Measurements from ENCODE around the gene CTSV. TPM values are rescaled to one million over a fixed set of nuclear protein-coding genes. Genes with fewer than 3 reads are reported as not detected.

CTSV gene
- total RNA-seq: 12.0 and 36.9 TPM in 2 replicates

DNA sequence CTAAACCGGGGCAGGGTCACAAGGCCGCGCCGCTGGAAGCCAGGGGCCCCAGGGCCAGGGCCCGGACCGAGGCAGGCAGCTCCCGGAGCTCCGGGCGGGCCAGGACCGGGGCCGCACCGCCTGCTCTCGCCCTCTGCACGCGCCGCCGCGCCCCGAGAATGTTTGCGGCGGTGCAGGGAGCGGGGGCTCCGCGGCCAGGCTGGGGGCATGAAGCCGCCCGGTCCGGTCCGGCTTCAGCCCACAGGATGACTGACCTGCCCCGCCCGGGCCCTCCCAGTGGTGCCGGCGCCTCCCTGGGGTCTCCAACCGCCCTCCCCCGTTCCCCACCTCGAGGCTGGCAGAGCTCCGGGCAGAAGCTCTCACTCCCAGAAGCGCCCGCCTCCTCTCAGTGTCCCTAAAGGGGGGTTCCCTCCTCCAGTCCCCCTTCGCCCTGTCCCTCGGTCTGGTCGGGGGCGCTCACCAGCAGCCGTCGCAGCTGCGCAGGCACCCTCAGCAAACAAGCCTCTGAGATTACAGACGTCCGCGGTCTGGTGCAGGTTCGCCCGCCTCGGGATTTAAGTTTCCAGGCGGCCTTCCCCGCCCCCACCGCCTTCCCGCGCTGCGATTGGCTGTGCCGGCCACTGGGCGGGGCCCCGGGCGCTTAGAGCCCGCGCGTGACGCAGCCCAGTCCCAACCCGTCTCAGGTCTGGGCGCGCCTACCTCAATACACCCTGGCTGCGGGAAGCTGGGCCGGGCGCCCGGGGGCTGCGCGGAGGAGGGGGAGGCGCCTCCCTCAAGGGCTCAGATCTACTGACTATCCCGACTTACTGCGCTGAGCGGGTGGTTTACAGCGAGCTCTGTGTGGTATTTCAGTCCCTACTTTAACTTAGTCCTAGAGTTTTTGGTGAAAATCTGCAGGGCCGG is at the start of gene CTSV:
Gene CTSV, minus strand, starts transcription at position 532 of the 903 bp plus-strand sequence. CDS start 1,099 bp downstream, outside the sequence.

Other genes with a start within 250 kb of the CTSV start
- 2.2 and 4.7 TPM in 2 replicates for gene ZNF782, start 184.6 kb downstream of the CTSV start, total RNA-seq
- gene NUTM2G, start 110.3 kb downstream of the CTSV start, total RNA-seq: not detected in 2 replicates